HG03039 (cell line): ENCODE data around the gene SNX32.
A peak's percentile ranks its signal among the peaks of the same experiment; 100 is the strongest.

Experiments
- ATAC-seq: cut with Tn5 transposase; IDR thresholded peaks from one replicate; pipeline ENCODE4 v1.9.1; 2021; ENCODE audit warnings: mild to moderate bottlenecking, moderate library complexity; ENCODE audit not compliant: unreplicated experiment

Gene SNX32

DNA sequence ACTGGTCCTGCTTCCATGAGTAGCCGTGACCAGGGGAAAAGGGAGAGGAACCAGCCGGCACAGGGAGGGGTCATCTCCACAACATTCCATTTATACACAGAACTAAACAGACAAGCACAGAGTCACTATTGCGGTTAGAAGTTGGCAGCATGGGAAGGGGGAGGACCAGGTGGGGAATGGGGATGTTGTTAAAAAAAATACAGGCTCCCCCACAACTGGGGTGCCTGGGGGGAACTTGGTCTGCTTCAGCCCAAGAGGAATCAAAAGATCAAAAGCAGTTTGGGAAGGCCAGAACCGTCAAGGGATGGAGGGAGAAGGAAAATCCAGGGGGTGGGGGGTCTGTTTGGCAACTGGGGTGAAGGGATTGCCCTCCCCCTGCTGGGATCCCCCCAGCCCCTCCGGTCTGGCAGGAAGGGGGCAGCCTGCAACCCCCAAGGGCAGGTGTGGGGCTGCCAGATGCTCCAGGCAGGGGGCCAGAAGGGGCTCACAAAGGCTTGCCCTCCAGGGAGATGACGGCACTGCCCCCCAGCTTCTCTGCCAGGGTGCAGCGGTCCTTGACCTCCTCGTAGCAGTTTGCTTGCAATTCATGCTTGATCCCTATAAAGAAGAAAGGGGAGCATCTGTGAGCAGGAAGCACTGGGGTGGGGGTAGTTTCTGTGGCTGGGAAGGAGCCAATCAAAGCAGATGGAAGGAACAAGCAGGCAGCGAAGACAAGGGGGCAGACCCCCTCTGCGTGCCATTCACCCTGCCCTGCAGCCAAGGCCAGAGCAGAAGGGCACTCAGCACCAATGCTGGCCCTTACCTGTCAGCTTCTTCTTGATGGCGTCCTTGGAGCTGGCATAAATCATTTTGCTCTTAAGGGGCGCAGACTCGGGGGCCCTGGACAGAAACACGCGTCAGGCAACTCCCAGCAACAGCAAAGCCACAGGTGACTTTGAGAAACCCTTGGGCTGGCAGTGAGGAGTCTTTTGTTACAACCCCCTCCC, 21.4 kb downstream of the SNX32 start:
- no peak for ATAC-seq

DNA sequence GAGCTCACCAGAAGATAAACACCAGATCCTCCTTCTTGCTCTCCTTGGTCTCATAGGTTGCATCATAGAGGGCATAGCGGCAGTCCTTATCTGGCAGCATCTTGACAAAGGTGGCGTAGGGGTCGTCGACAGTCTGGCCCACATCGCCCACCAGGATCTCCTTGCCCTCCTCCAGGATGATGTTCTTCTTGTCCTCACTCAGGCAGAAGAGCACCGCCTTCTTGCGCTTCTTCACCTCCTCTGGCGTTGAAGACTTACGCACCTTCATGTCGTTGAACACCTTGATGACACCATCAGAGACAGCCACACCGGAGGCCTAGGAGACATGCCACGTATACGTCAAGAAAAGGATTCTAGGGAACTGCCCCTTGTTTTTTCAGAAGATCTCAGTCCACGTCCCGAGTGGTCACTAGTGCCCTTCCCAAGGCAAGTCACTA, 22.2 kb downstream of the SNX32 start:
- ATAC-seq: no peak

DNA sequence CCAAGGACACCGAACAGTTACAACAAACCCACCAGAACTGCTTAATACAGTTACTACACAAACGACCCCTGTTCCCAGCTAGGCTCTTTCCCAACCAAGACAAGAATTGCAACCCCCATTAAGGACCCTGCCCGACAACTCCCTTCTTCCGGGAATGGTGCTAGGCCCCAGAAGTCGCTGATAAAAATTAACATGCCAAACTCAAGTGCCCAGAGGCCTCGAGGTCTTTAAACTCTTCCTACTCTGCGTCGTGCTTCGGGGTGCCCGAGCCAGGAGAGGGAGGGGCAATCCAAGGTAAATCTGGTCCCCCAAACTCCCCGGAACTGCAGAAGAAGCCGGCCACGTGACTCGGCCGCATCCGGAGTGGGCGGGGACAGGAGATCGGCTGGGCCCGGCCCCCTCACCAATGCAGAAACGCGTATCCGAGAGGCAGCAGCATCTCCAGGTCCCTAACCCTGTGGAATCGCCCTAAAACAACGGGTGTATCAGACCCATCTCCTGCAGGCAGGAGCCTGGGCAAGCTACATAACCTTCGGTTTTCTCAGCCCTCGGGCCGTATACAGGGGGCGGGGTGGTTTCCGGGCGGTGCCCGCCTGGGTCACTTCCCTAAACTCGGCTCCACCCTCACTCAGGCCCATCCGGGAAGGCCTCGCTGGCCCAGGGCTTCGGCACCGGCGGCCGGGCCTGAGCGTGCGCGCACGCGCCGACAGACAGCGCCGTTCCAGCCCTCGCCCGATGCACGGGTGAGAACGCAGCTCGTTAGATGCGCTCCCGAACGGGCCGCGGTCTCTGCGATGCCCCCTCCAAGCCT, 23.1 kb downstream of the SNX32 start:
- peak; percentile 23 for ATAC-seq

DNA sequence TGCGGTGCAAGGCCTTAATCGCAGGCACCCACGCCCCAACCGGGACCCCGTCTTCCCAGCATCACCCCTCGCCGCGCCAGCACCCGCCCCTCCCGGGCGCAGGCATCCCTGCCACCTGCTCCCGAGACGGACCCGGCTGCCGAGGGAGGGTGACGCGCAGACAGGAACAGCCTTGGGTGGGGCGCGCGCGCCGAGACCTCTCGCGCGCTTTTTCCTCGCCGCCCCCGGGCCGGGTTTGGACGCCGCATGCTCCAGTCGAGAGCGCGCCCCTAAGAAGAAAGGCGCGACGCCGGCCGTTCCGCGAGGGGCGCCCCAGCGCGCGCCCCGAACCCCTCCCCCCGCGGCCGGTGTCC, 23.7 kb downstream of the SNX32 start:
- ATAC-seq: peak; percentile 1

DNA sequence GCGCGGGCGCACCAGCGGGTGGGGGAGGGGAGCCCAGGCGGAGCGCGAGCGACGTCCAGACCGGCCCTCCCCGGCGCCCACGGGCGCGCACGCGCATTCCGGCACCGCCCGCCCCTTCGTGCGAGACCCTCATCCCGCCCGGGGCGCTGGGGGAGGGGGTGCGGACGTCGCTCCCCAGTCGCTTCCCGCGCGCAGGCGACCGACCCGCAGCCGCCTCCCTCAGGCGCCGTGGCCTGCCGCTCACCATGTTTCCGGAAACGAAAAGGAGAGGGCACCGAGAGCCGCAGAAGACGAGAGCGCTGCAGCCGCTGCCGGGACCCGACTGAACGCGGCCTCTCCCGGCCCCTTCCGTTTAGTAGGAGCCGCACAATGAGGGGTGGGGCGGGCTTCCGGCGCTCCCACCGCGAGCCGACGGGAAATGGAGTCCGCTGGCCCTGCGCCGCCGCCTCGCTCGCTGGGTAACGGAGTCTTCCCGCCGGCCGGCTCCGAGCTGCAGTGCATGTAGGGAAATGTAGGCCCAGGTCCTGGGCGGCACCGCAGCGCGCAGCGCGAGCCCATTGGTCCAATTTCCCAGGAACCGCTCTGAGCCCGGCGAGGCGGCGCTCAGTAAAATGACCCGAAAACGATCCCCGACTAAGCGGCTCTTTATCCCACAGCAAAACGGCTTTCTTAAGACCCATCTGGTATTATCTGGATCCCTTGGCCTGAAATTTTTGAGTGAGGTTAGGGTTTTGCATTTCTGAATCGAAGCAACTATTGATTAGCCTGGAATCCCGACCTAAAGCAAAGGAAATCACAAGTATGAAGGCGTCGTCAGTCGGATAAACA, 24.3 kb downstream of the SNX32 start, which contains the start of gene CFL1:
CFL1 (minus strand) TSS at position 328 of the 828 bp plus-strand sequence; CDS start at position 247, 81 bp downstream.
- ATAC-seq: peak; percentile 41

DNA sequence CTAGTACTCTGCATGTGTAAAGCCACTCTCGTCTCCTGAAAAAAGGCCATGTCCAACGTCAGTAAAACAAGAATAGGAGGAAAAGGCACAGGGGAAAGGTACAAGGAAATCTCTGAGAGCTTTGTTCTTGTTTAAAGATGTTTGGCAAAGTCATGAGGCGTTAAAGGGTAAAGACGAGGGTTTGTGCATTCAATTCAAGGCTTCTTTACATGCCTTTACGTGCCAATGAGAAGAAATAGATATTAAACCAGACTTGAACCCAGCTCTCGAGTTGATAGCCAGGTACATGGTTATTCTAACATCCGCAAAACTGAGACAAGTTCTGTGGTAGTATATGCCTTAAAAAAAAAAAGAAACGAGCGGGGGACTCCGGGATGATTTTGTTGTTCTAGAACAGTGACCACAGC, 24.9 kb downstream of the SNX32 start:
- no peak for ATAC-seq

DNA sequence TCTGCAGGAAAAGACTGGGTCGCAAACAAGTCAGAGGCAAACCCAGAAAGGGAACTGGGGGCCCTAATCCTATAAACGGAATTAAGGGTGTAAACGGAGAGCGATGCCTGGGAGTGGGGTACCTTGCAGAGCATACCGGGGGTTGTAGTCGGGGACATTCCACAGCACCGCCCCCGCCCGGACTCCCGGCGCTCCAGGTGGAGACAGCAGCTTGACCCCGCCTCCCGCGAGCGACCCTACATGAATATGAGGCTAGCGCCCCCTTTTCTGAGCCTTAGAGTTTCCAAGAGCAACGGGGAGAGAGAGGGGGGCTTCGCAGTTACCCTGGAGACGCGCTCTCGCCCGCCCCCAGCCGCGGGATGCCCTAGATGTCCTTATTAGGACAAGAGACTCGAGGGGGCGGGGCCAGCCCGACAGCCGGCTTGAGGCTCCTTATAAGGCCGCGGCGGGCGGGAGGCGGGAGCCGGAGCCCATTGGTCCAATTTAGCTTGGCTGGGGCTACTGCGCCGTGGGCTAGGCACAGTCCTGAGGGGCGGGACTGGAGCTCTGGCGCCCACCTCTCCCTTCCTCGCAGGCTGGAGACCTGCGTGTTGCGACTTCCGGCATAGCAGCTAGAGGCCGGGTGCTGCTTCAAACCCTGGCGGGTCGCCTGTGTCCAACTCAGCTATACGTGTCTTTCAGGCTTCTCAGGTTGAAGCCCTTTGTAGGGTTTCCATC, 25.5 kb downstream of the SNX32 start:
- ATAC-seq: peak; percentile 40

DNA sequence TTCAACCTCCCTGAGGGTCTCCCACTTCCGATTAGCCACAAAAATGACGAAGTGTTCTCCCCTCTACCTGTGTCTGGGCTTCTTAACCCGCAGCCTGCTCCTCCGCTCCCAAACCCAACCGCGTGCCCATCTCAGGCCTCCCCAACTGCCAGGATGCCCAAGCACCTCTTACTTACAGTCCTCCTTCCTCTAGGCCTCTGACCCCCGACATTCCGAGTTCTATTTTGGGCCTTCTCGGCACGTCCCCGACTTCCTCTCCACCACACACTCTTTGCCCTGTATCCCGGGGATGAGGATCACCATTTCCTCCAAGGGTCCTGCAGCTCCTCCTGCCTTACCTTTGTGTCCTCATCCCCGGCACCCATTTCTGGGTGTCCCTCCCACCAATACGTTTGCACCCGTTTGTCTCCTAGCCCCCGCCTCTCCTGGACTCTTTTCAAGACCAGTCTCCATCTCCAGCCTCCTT, 26.1 kb downstream of the SNX32 start:
- ATAC-seq: no peak

DNA sequence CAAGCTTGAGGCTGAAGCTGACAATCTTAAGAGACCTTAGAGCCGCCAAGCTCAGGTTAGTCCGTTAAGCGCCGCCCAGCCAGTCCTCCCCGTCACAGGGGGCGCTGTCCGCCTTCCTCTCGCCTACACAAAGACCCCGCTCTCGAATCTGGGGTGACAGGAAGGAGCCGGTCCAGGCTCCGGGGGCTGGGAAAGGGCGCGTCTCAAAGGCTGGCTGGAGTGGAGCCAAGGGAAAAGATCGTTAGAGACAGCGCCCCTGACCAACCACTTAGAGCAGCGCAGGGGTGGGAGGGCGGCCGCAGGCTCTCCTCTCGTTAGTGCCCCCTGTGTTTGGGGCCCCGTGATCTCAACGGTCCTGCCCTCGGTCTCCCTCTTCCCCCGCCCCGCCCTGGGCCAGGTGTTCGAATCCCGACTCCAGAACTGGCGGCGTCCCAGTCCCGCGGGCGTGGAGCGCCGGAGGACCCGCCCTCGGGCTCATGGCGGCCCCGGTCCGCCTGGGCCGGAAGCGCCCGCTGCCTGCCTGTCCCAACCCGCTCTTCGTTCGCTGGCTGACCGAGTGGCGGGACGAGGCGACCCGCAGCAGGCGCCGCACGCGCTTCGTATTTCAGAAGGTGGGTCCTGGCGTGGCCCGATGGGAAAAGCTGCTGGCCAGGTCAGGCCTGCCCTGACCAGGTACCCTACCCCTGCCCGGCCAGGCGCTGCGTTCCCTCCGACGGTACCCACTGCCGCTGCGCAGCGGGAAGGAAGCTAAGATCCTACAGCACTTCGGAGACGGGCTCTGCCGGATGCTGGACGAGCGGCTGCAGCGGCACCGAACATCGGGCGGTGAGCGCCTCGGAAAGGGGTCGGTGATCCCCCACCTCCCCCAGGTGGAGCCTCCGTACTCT, 26.8 kb downstream of the SNX32 start, which contains the start of gene MUS81:
MUS81 (plus strand) TSS at position 156 of the 887 bp plus-strand sequence; CDS start at position 477, 321 bp downstream.
- peak; percentile 27 for ATAC-seq

DNA sequence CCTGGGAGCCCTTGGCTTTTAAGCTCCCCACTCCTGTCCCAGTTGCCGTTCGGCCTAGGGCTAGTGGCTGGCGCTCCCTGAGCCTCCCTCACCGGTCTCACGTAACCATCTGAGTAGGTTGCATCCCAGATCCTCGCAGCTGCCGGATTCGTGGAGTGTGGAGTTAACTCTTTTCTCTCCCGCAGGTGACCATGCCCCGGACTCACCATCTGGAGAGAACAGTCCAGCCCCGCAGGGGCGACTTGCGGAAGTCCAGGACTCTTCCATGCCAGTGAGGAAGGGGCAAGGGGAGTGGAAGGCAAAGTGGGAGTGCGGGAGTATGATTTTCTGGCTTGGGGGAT, 27.4 kb downstream of the SNX32 start:
- ATAC-seq: no peak

DNA sequence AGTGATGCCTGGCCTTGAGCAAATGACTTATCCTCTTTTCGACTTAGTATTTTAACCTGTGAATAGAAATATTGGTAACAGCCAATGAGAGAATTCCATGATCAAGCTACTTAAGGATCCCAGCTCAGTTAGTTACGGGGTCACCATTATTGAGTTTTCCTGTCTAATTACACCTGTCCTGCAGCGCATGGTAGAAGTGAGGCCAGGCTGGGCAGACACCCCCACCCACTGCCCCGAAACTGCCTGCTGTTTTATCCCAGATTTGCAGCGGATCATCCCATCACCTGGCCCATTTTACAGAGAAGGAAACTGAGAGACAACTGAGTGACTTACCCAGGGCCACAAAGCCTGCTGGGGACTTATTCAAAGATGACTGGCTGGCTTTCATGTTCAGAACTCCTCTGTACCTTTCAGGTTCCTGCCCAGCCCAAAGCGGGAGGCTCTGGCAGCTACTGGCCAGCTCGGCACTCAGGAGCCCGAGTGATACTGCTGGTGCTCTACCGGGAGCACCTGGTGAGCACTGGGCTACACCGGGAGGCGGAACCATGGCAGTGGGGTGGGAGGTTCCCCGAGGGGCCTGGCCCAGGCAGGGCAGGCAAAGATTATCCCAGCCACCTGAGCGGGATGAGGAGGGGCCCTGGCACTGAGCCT, 27.9 kb downstream of the SNX32 start:
- ATAC-seq: no peak

DNA sequence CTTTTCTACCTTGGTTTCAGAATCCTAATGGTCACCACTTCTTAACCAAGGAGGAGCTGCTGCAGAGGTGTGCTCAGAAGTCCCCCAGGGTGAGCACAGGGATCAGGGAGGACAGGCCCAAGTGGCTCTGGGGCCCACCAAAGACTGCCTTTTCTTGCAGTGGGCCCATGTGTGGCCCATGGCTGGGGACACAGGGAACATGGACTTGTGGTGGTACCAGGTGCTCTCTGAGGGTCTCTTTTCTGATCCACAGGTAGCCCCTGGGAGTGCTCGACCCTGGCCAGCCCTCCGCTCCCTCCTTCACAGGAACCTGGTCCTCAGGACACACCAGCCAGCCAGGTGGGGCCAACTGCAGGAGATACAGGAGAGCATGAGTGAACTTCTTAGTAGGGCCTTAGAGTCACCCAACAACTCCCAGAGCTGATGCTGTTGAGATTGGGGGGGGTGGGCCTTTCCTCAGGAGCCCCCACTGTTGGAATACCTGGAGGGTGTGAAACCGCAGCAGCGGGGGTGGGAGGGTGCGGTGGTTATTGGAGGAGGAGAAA, 28.5 kb downstream of the SNX32 start:
- no peak for ATAC-seq

DNA sequence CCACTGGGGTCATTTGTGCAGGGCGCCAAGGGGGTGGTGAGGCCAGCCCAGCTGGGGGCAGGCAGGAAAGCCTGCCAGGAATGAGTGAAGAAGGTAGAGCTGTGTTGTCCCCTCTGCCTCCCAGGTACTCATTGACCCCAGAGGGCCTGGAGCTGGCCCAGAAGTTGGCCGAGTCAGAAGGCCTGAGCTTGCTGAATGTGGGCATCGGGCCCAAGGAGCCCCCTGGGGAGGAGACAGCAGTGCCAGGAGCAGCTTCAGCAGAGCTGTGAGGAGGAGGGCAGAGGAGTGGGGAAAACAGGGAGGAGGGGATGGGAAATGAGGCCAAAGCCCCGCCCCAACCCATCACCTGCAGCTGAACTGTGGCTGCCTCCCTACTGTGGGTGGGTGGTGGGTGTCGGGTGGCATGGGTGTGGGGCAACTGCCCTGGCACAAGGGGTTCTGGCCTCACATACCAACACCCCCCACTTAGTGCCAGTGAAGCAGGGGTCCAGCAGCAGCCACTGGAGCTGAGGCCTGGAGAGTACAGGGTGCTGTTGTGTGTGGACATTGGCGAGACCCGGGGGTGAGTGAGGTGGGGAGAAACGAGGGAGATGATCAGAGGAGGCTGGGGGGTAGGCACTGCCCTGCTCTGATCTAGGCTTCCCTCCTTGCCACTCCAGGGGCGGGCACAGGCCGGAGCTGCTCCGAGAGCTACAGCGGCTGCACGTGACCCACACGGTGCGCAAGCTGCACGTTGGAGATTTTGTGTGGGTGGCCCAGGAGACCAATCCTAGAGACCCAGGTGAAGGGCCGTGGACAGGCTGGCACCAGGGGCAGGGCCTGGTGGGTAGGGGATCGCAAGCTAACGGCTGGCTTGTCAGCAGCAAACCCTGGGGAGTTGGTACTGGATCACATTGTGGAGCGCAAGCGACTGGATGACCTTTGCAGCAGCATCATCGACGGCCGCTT, 29.5 kb downstream of the SNX32 start:
- ATAC-seq: no peak

DNA sequence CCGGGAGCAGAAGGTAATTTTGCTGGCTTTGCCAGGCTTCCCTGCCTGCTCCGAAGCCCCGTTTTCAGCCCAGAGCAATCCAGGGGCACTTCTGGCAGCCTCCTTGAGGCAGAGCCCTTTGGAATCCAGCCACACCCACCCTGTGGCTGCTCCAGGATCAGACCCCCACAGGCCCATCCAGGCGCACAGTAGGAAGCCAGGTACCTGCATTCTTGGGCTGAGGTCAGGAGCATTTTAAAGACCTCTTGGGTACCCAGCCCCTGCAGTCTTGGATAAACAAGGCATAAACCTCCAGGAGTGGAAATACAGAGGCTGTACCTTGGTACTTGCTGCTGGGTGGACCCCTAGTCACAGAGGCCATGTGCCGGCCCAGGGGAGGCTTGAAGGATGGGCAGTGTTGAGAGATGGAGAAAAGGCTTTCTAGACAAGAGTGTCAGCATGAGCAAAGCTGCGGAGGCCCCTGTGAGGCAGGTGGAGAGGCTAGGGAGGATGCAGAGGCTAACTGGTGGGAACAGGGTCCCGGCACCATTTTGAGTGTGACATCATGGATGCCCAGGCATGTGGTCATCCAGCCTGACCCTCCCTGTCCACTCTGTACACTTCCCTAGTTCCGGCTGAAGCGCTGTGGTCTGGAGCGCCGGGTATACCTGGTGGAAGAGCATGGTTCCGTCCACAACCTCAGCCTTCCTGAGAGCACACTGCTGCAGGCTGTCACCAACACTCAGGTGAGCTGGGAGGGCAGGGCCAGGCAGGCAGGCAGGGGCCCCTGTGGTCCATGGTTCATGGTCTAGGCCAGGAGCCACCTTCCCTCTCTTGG, 30.3 kb downstream of the SNX32 start:
- ATAC-seq: no peak

DNA sequence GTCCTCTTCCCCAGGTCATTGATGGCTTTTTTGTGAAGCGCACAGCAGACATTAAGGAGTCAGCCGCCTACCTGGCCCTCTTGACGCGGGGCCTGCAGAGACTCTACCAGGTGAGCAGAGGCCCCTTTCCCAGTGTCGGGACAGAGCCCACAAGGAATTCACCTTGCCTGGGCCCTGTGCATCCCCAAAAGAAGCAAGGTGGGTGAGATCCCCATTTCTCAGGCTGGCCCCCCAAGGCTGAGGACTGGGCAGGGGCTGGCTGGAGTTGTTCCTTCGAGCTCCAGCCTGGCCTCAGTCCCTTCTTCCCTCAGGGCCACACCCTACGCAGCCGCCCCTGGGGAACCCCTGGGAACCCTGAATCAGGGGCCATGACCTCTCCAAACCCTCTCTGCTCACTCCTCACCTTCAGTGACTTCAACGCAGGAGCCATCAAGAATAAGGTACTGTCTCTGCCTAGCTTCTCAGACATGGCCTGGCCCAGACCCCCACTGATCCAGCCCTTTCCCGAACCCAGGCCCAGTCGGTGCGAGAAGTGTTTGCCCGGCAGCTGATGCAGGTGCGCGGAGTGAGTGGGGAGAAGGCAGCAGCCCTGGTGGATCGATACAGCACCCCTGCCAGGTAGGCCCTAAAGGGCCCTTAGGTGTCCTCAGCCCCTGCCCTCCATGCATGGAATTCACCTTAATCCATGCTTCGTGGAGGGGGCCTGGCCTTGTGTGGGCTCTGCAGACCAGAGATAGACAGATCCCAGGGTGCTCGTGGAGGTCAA, 31.1 kb downstream of the SNX32 start:
- no peak for ATAC-seq
